Peyer's patch (tissue), 4 donors: ENCODE measurements around the gene CALML3.

Experiments
- POLR2A ChIP-seq, 2 donors: fragments of 450-650 bp; IDR thresholded peaks; one replicate each; pipeline ENCODE4 v1.5.1; 2017; ENCODE audit warnings: antibody characterized with exemption in 2 of 2, mild to moderate bottlenecking in 2 of 2, moderate library complexity in 2 of 2
- TF ChIP-seq, protein P1 (sequence below), 6 experiments: fragments of 450-650 bp in 4 of 6; fragments of 200-600 bp in 2 of 6; sonication (generic) in 1 of 6; IDR thresholded peaks; one replicate each; pipeline ENCODE4 v1.5.1; 2017 to 2019; ENCODE audit warnings: antibody characterized with exemption in 6 of 6, mild to moderate bottlenecking in 3 of 6, moderate library complexity in 1 of 6

DNA sequence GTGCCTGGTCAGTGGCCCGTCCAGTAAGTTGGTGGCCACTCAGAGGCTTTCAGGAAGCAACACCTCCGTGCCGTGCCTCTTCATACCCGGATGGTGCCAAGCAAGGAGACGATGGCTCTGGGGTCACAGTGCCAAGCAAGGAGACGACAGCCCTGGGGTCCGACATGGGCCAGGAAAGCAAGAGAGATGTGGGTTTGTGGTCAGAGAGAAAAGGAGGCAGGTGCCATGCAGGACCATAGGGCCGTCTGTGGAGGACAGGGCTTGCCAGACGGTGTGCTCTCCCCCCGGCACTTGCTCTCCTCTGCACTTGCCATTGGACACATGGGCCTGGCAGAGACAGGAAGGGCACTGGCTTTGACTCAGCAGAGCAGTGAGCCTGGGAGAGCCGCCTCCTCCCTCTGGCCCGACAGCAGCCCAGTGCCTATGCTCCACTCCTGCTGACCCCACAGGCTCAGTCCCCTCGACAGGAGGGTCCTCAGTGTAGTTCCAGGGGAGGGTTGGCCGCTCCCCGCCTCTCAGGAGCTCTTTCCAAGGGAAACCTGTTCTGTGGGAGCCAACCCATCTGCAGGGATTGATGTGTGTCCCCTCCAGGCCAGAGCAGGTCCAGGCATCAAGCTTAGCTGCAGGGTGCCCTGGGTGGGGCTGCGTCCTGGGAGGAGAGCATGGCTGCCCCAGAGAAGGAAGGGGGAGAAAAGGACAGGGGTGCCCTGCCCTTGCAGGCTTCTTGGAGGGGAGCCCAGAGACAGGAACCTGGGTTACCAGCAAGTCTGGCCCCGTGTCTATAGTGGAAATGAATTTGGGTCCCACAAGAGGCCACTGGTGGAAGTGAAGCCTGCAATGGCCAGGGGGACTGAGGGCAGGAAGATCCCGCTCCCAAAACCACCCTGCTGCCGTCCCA is 17.8 kb upstream of the CALML3 start:
- no peak for TF ChIP-seq POLR2A (IDR thresholded peaks at IDR 0.05)
- TF ChIP-seq, protein P1, sequence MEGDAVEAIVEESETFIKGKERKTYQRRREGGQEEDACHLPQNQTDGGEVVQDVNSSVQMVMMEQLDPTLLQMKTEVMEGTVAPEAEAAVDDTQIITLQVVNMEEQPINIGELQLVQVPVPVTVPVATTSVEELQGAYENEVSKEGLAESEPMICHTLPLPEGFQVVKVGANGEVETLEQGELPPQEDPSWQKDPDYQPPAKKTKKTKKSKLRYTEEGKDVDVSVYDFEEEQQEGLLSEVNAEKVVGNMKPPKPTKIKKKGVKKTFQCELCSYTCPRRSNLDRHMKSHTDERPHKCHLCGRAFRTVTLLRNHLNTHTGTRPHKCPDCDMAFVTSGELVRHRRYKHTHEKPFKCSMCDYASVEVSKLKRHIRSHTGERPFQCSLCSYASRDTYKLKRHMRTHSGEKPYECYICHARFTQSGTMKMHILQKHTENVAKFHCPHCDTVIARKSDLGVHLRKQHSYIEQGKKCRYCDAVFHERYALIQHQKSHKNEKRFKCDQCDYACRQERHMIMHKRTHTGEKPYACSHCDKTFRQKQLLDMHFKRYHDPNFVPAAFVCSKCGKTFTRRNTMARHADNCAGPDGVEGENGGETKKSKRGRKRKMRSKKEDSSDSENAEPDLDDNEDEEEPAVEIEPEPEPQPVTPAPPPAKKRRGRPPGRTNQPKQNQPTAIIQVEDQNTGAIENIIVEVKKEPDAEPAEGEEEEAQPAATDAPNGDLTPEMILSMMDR (IDR thresholded peaks at IDR 0.05) = no peak
